A549 (cell line): ENCODE data around the gene ATN1. TPM values are rescaled to one million over a fixed set of nuclear protein-coding genes. Genes with fewer than 3 reads are reported as not detected.

ENCODE experiments used
- ATAC-seq, 2 experiments: fragments of 200-7000 bp in 1 of 2; fragments of >200 bp in 1 of 2; cut with Nextera tagmentation in 1 of 2; cut with Tn5 transposase in 1 of 2; 3 replicates each; pipeline versions ENCODE4 v1.8.0 to v1.9.1; 2018 to 2020; ENCODE audit warnings: mild to moderate bottlenecking in 1 of 2, moderate library complexity in 1 of 2
- CTCF ChIA-PET: fragments of 300-600 bp; sonication (Branson Sonifier 250); formaldehyde crosslinking; extraction: SDS; loops from one replicate; lab custom pipeline; 2021; ENCODE audit warnings: antibody characterized with exemption, inconsistent platforms; lab: Yijun Ruan, JAX
- POLR2A ChIA-PET: fragments of 350-600 bp; formaldehyde crosslinking; extraction: SDS; loops from one replicate; lab custom pipeline; 2021; ENCODE audit warnings: antibody characterized with exemption, inconsistent platforms; lab: Yijun Ruan, JAX
- DNase-seq, 2 experiments: peaks; one replicate each; pipeline versions ENCODE4 v3.0.0 to v3.0.0-alpha.2; 2011 to 2016; ENCODE audit warnings: low read depth in 1 of 2, low spot score in 1 of 2
- FAIRE-seq: peaks from 2 replicates; lab custom pipeline; 2011; peaks lifted over from hg19 to GRCh38; lab: Jason Lieb, UNC
- H3K27ac ChIP-seq, 2 experiments: fragments of >200 bp; sonication (Bioruptor Twin); formaldehyde crosslinking; 3 replicates each; pipeline ENCODE4 v1.5.1; 2016 to 2017
- H3K4me1 ChIP-seq: fragments of >200 bp; sonication (Bioruptor Twin); formaldehyde crosslinking; 3 replicates; pipeline ENCODE4 v1.6.1; 2016
- H3K4me2 ChIP-seq: fragments of >200 bp; sonication (Bioruptor Twin); formaldehyde crosslinking; 3 replicates; pipeline ENCODE4 v1.6.1; 2016
- H3K4me3 ChIP-seq: fragments of >200 bp; sonication (Bioruptor Twin); formaldehyde crosslinking; 3 replicates; pipeline ENCODE4 v1.5.1; 2016
- H3K9me3 ChIP-seq: fragments of >200 bp; sonication (Bioruptor Twin); formaldehyde crosslinking; 3 replicates; pipeline ENCODE4 v1.6.1; 2016
- BHLHE40 ChIP-seq: IDR thresholded peaks from 2 replicates; pipeline ENCODE4 v1.6.1; 2012; ENCODE audit warnings: low read depth, low read length, inconsistent platforms
- CBX8 ChIP-seq: fragments of 200-600 bp; sonication (generic); IDR thresholded peaks from 2 replicates; pipeline ENCODE4 v1.6.1; 2016
- E2F6 ChIP-seq: IDR thresholded peaks from 2 replicates; pipeline ENCODE4 v1.6.1; 2012; ENCODE audit warnings: low read depth, borderline replicate concordance
- FOXS1 ChIP-seq: fragments of 250-450 bp; sonication (Bioruptor Pico); IDR thresholded peaks from 2 replicates; pipeline ENCODE4 v1.5.0; 2020; ENCODE audit warnings: mild to moderate bottlenecking, moderate library complexity
- HMGXB4 ChIP-seq: fragments of 250-450 bp; sonication (Bioruptor Pico); IDR thresholded peaks from 2 replicates; pipeline ENCODE4 v1.5.0; 2021; ENCODE audit warnings: mild to moderate bottlenecking, moderate library complexity, borderline replicate concordance
- JUN ChIP-seq, 2 experiments: fragments of >200 bp; sonication (Bioruptor Twin); formaldehyde crosslinking; IDR thresholded peaks; 2 replicates in 1 of 2; 3 replicates in 1 of 2; pipeline ENCODE4 v1.6.1; 2016 to 2017
- PHF8 ChIP-seq: fragments of 200-600 bp; sonication (generic); IDR thresholded peaks from 2 replicates; pipeline ENCODE4 v1.6.1; 2016; ENCODE audit warnings: low read depth, mild to moderate bottlenecking, antibody characterized with exemption, moderate library complexity, borderline replicate concordance
- POLR2A ChIP-seq: IDR thresholded peaks from 2 replicates; pipeline ENCODE4 v1.6.1; 2012; ENCODE audit warnings: mild to moderate bottlenecking, low read length
- RAD21 ChIP-seq, 2 experiments: fragments of >200 bp in 1 of 2; sonication (Bioruptor Twin) in 1 of 2; formaldehyde crosslinking in 1 of 2; IDR thresholded peaks in 1 of 2; conservative IDR thresholded peaks in 1 of 2; 2 replicates in 1 of 2; 3 replicates in 1 of 2; pipeline ENCODE4 v1.6.1; 2012 to 2018; ENCODE audit warnings: inconsistent platforms in 1 of 2
- RARB ChIP-seq: fragments of 250-450 bp; sonication (Bioruptor Pico); IDR thresholded peaks from 2 replicates; pipeline ENCODE4 v1.8.0; 2021; ENCODE audit warnings: mild to moderate bottlenecking, moderate library complexity
- ZNF302 ChIP-seq: fragments of 250-450 bp; sonication (Bioruptor Pico); IDR thresholded peaks from 2 replicates; pipeline ENCODE4 v1.9.0; 2021; ENCODE audit warnings: inconsistent platforms, mild to moderate bottlenecking, moderate library complexity
- ZSCAN20 ChIP-seq: fragments of 250-450 bp; sonication (Bioruptor Pico); IDR thresholded peaks from 2 replicates; pipeline ENCODE4 v1.8.0; 2022; ENCODE audit warnings: mild to moderate bottlenecking, moderate library complexity
- WGBS: methylation state at CpG from one replicate; pipeline ENCODE4 v1.1.6; 2017; ENCODE audit errors: missing lambda C conversion rate; 5-methylcytosine and 5-hydroxymethylcytosine counted together
- polyA plus RNA-seq, 4 experiments: library from polyadenylated mRNA; depleted of rRNA in 3 of 4; stranded (reverse); fragments of >200 nt; fragmentation: RNase III in 1 of 4; extraction: RNeasy Plus Mini Kit Qiagen cat#74134 plus additional on column Dnase treatment in 1 of 4; gene quantifications; 2 replicates in 3 of 4; 3 replicates in 1 of 4; pipeline ENCODE4 v1.2.3, GENCODE V29; 2011 to 2017
- TF ChIP-seq, protein P1 (sequence below): fragments of 200-600 bp; sonication (generic); IDR thresholded peaks from 2 replicates; pipeline ENCODE4 v1.6.1; 2016; ENCODE audit warnings: antibody characterized with exemption, mild to moderate bottlenecking, moderate library complexity
- TF ChIP-seq, protein P2 (sequence below): fragments of >200 bp; sonication (Bioruptor Twin); formaldehyde crosslinking; IDR thresholded peaks from 3 replicates; pipeline ENCODE4 v1.6.1; 2016

Gene ATN1
- polyA plus RNA-seq, 2 of the 4 experiments (the other 2 are of a cell fraction): 11.3 to 51.6 TPM

DNA sequence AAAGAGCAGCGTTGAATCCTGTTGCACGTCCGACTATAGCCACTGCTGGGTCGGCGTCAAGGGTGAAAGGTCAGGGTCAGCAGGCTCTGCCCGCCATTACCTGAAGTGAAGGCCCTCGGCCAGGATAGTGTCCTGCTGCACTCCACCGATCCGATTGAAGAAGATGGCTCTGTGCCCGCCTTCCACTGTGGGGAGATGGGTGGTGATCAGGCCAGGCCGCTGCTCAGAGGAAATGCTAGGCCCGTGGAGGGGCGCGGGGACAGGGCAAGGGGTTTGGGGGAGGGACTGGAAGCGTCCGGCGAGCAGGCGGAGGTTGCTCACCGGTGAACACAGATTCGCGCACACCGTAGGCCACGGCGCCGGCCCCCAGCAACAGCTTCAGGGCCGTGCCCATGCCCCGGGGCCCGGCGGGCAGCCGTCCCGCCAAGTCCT lies 42.4 kb downstream of the ATN1 start:
- peak; percentile 61 to 63 for ATAC-seq
- H3K4me3 ChIP-seq: peak overlapping the region; percentile 80
- peak overlapping the region; percentile 73 for H3K4me2 ChIP-seq
- ChIA-PET CTCF (interaction anchor here (1.3 to 3.6 kb wide), 3 partner anchors 24 to 139 kb away, joined by 3 to 44 read pairs (median 10); partner anchors contain the start of genes C12orf57, C1RL and RNU7-1), POLR2A (interaction anchor here (1.0 to 1.6 kb wide), 2 partner anchors 9 to 26 kb away, joined by 5 to 7 read pairs; partner anchors contain the start of genes C12orf57 and RNU7-1)
- peak in 1 of 2 experiments; percentile 36 for DNase-seq
- H3K27ac ChIP-seq: peak overlapping the region; percentile 89 to 97
- no peak for FAIRE-seq
- peaks cover 33% of the 10 kb centered on the region for H3K4me1 ChIP-seq
- H3K9me3 ChIP-seq: no peaks in the 10 kb centered on the region
- TF ChIP-seq PHF8 (no peak), RAD21 (conservative IDR thresholded peaks at IDR 0.05 in 1 of 2, IDR thresholded peaks at IDR 0.05 in 1 of 2) (no peak), E2F6 (no peak), POLR2A (0 out of 2 replicates have a peak, but pooled peaks have one; percentile 33), BHLHE40 (no peak), FOXS1 (CRISPR knock-in tag) (no peak), RARB (CRISPR knock-in tag) (no peak), HMGXB4 (0 out of 2 replicates have a peak, but pooled peaks have one; percentile 40), ZNF302 (no peak)
- TF ChIP-seq, protein P1, sequence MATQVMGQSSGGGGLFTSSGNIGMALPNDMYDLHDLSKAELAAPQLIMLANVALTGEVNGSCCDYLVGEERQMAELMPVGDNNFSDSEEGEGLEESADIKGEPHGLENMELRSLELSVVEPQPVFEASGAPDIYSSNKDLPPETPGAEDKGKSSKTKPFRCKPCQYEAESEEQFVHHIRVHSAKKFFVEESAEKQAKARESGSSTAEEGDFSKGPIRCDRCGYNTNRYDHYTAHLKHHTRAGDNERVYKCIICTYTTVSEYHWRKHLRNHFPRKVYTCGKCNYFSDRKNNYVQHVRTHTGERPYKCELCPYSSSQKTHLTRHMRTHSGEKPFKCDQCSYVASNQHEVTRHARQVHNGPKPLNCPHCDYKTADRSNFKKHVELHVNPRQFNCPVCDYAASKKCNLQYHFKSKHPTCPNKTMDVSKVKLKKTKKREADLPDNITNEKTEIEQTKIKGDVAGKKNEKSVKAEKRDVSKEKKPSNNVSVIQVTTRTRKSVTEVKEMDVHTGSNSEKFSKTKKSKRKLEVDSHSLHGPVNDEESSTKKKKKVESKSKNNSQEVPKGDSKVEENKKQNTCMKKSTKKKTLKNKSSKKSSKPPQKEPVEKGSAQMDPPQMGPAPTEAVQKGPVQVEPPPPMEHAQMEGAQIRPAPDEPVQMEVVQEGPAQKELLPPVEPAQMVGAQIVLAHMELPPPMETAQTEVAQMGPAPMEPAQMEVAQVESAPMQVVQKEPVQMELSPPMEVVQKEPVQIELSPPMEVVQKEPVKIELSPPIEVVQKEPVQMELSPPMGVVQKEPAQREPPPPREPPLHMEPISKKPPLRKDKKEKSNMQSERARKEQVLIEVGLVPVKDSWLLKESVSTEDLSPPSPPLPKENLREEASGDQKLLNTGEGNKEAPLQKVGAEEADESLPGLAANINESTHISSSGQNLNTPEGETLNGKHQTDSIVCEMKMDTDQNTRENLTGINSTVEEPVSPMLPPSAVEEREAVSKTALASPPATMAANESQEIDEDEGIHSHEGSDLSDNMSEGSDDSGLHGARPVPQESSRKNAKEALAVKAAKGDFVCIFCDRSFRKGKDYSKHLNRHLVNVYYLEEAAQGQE: no peak
- 0% methylated on average over 24 of the region's 31 CpGs for WGBS

DNA sequence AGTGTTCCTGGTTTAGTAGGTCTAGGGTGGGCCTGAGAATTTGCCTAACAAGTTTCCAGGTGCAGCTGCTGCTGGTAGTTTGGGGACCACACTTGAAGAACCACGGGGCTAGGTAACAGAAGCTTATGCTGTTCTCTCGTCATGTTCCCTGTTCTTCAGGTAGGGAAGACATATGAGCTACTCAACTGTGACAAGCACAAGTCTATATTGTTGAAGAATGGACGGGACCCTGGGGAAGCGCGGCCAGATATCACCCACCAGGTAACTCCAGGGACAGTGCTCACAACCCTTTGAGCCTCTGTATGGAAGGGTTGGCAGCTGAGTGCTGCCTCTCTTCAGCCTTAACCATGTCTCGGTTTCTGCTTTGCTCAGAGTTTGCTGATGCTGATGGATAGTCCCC lies 46.4 kb downstream of the ATN1 start:
- FAIRE-seq: no peak
- TF ChIP-seq FOXS1 (CRISPR knock-in tag): no peak
- TF ChIP-seq, protein P2, sequence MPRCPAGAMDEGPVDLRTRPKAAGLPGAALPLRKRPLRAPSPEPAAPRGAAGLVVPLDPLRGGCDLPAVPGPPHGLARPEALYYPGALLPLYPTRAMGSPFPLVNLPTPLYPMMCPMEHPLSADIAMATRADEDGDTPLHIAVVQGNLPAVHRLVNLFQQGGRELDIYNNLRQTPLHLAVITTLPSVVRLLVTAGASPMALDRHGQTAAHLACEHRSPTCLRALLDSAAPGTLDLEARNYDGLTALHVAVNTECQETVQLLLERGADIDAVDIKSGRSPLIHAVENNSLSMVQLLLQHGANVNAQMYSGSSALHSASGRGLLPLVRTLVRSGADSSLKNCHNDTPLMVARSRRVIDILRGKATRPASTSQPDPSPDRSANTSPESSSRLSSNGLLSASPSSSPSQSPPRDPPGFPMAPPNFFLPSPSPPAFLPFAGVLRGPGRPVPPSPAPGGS: no peak
- TF ChIP-seq CBX8: no peak
- no peak for TF ChIP-seq JUN (IDR thresholded peaks at IDR 0.05)
- no peak for TF ChIP-seq ZSCAN20 (CRISPR knock-in tag)
- H3K9me3 ChIP-seq: no peaks in the 10 kb centered on the region
- H3K4me1 ChIP-seq: peaks cover 14% of the 10 kb centered on the region
- no peak overlapping the region for H3K27ac ChIP-seq
- WGBS: 90% methylated on average over 6 of the region's 6 CpGs
- H3K4me2 ChIP-seq: no peak overlapping the region
- no peak for ATAC-seq
- POLR2A ChIA-PET: no interaction called here
- H3K4me3 ChIP-seq: no peak overlapping the region
- no peak for DNase-seq
- CTCF ChIA-PET: interaction anchor here (0.8 to 4.9 kb wide), 10 partner anchors 8 to 985 kb away, joined by 3 to 24 read pairs (median 4); partner anchors contain the start of genes C12orf57, C1RL and RNU7-1
